ENCODE data around the gene ARHGAP18. TPM values are rescaled to one million over a fixed set of nuclear protein-coding genes. Genes with fewer than 3 reads are reported as not detected.

ARHGAP18 gene
- polyA plus RNA-seq, 3 donors: 27.4 to 40.4 (median 38.9) TPM

- DNase-seq (ENCODE audit: extremely low read depth in 1 of 11, low read depth in 9 of 11, low spot score in 4 of 11): no peak
These were observed 22.1 kb upstream of the ARHGAP18 start for GRCh38 chr6:129732034-129732433.

DNA sequence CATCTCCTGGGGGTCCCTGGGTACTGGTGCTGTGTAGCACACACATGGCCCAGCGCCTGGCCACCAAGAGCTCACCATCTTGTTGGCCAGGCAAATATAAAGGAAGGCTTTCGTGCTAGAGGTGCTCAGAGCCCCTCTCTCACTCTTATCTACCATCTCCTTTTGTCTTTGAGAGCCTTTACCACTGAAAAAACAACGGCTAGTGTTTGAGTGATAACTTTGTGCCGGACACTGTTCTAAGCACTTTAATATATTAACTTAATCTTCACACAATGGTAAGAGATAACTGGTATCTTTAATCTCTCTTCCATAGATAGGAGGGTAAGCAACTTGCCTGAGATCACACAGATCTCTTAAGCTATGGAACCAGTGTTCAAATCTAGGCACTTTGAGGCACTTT, 21.5 kb upstream of the ARHGAP18 start:
- no peak for DNase-seq (ENCODE audit: extremely low read depth in 1 of 11, low read depth in 9 of 11, low spot score in 4 of 11)

DNA sequence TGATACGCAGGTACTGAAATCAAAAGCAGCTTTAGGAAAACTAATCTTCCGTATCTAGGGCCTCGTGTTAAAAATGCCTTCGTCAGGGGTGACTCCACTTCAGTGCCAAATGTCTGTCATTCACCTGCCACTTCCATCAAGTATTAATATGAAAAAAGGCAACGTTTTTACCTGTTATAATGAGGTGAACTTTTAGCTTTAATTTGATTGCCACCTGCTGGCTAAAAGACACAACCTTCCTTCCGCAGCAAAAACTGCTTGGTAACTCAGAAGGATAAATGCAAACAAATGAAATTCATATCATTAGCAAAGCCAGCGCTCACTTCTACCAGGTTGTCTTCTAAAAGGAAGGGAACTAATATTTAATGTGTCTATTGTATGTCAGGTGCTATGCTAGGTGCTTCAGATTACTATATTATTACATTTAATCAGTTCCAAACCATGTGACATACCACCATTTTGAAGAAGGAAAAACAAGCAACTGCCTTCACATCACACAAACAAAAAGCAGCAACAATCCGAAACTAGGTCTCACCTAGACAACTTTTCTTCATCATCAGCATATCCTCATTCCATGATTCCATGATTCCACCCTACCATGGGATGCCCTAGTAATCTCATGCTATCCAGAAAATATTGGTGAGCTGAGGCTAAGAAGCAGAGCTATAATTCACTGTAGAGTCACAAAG, 20.6 kb upstream of the ARHGAP18 start:
- no peak for DNase-seq (ENCODE audit: extremely low read depth in 1 of 11, low read depth in 9 of 11, low spot score in 4 of 11)

DNA sequence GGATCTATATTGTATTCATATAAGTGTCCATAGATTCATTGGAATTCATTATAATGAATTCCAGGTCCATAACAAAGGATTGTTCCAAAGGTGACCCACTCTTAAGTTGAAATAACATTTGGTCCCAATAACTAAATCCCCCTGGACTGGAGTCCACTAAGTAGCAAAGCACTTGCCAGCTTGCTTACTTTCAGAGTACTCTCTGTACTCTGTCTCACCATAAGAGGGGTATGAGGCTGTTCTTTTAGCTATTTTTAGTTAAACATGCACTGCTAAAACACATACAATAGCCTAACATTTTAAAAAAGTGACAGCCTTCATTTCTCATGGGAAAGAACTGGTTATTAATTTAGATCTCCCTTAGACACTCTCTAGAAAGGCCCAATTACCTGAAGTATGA, 16.7 kb upstream of the ARHGAP18 start:
- no peak for DNase-seq (ENCODE audit: extremely low read depth in 1 of 11, low read depth in 9 of 11, low spot score in 4 of 11)

DNA sequence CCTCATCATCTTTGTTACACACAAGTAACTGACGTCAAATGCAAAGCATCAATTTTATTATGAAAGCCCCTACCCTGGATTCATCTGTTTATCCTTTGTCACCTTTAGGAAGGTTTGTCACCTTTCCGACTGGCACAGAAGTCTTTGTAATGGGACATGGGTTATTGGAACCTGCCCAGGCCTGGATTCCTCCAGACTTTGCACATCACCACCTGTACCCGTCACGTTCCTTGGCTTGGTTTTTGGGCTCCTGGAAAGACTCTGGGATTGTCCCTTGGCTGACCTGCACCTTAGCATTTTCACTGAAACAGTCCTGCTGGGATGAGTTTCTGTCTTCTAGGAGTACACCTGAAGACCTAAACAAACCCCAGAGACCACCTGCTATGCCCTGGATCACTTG, 15.4 kb upstream of the ARHGAP18 start:
- DNase-seq (ENCODE audit: extremely low read depth in 1 of 11, low read depth in 9 of 11, low spot score in 4 of 11): no peak

DNA sequence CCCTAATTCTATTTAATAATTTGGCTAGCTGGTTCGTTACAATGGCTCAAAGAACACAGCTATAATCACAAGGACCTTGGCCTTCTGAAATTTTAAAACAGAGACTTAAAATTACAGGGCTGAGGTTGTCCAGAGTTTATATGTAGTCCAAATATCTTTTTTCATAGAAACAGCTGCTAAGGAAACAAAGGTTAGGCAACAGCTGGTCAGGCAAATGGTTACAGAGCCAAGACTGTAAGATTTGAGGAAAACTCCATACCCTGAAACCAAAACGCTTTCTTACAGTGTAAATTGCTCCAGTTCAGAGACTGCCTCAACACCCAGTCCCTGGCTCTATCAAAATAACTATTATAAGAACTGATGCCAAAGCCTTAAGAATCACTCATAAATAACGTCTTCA, 9.7 kb upstream of the ARHGAP18 start:
- no peak for DNase-seq (ENCODE audit: extremely low read depth in 1 of 11, low read depth in 9 of 11, low spot score in 4 of 11)

GRCh38 chr6:129717277-129717676, 7.3 kb upstream of the ARHGAP18 start:
- no peak for DNase-seq (ENCODE audit: extremely low read depth in 1 of 11, low read depth in 9 of 11, low spot score in 4 of 11)

DNA sequence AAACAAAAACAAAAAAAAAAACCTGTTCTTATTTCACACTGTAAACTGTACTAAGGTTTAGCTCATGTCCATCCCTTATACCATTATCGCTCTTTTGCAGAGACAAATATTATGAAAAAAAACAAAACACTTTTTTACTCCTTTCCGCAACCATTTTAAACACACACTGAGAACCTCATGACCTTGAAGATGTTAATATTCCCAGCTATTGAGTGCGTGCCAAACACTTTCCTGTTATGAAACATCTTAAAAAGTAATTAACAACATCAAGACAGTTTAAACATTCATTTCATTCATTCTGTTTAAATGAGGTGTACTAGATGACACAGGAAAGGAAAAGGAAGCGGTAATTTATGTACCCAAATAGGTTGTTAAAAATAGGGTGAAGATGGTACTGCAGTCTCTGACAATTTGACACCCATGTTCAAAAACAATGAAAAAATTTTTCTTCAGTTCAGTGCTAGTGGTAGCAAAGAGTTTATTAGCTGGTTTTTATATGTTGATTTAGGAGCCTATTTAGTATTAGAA, 3.9 kb upstream of the ARHGAP18 start:
- no peak for DNase-seq (ENCODE audit: extremely low read depth in 1 of 11, low read depth in 9 of 11, low spot score in 4 of 11)

GRCh38 chr6:129711271-129711631, 1.3 kb upstream of the ARHGAP18 start:
- DNase-seq (ENCODE audit: extremely low read depth in 1 of 11, low read depth in 9 of 11, low spot score in 4 of 11): no peak

DNA sequence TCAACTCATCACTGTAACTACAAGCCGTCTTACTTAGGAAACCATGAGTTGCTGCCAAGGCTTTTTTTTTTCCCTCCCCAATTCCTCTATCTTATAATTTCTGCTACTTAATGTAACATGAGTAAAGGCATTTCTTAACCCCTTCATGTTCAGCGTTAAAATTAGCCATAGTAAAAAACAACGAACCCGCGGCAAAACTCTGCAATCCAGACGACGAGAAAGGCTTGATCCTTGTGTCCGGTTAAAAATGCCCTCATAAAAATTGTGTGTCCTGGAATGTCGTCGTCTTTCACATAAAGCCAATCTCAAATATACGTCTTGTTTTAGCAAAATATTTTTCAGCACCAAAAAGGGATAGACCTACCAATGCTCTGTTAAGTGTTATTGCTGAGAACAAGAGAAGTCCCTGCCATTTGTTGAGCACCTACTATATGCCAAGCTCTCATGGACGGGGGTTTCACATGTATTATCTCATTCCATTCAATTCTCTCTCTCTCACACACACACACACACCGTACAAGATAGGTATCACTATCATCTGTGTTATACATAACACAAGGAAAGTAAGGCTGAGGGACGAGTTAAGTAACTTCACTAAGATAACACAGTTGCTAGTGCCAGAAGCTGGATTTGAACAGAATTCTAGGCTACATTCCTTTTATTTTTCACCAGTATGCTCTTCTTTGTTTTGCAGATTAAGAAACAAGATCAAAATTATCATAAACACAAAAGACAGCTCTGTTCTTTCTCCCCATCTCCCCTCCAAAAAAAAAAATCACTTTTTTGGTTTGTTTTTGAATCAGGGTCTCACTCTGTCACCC, 683 bp upstream of the ARHGAP18 start:
- DNase-seq (ENCODE audit: extremely low read depth in 1 of 11, low read depth in 9 of 11, low spot score in 4 of 11): no peak

GRCh38 chr6:129709196-129709768, 695 bp downstream of the ARHGAP18 start:
- DNase-seq (ENCODE audit: extremely low read depth in 1 of 11, low read depth in 9 of 11, low spot score in 4 of 11): peak in 6 of 11 donors; percentile 8 to 52 (median 40)

DNA sequence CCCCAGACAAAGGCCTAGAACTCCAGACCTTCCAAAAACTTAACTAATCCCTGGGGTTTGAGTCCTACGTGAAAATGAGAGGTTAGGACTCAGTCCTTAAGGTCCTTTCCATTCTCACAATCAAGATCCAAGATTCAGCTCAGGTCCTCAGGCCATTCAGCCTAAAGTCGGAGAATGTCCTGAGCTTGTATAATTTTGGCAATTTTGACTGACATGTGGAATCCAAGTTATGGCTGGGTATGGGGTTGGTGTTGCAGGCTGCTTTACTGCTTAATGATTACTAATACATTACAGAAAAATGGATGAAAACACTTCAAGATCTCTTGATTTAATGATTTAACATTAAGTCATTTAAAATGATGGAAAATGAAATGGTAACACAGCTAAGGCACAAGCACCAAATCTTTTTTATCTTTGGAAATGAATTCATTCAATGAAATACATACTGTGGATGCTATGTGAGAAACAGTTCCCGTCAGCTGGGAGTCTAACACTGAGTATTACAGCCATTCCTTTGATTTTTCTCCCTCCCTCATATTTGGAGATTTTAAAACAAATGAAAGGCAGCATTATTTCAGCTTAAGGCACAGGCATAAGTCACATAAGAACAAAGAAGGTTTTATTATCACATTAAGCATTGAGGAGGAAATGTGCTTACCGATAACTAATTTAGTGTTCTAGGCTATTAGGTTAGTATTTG, 1.3 kb downstream of the ARHGAP18 start:
- DNase-seq (ENCODE audit: extremely low read depth in 1 of 11, low read depth in 9 of 11, low spot score in 4 of 11): no peak

DNA sequence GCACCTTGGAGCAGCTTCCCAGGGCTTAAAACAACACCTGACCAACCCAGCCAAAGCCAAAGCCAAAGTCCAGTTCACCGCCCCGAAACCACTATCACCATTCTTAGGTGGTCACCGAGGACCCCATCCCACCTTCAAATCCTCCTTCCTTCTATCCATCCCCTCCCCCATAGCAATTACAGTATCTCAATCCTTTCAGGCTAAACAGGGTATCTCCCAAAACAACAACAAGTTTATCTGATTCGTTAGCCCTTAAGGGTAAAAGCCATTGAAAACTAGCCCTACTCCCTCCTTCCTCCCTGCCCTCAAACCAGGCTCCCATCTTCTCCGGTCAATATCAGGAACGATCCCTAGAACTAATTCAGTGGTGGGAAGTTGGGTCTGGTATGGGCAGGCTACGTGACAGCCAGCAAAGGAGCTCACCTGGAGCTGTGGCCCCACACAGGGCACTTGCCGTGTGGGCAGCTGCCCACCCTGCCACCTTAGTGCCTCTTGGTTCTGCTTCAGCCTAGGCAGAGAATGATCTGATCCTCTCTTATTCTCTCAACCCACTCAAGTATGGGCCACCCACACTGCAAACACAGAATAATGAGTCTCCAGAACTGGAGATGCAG, 2.0 kb downstream of the ARHGAP18 start:
- no peak for DNase-seq (ENCODE audit: extremely low read depth in 1 of 11, low read depth in 9 of 11, low spot score in 4 of 11)

GRCh38 chr6:129707028-129707427, 2.9 kb downstream of the ARHGAP18 start:
- DNase-seq (ENCODE audit: extremely low read depth in 1 of 11, low read depth in 9 of 11, low spot score in 4 of 11): no peak

GRCh38 chr6:129705212-129705611, 4.8 kb downstream of the ARHGAP18 start:
- no peak for DNase-seq (ENCODE audit: extremely low read depth in 1 of 11, low read depth in 9 of 11, low spot score in 4 of 11)

DNA sequence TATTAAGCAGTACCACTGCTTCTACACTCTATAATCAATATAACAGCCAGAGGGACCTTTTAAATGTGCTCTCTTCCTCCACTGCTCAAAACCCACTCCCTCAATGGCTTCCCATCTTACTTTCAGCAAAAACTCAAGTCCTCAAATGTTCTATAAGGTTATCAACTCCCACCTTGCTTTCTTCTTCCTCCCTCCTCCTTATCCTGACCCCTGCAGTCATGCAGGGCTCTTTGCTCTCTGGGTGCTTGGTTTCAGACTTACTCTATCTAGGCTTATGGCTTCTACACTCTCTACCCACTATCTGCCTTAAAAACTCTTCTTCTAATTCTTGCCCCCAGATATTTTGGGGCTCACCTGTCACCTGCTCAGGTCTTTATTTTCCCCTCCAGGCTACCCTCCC, 5.3 kb downstream of the ARHGAP18 start:
- DNase-seq (ENCODE audit: extremely low read depth in 1 of 11, low read depth in 9 of 11, low spot score in 4 of 11): no peak

DNA sequence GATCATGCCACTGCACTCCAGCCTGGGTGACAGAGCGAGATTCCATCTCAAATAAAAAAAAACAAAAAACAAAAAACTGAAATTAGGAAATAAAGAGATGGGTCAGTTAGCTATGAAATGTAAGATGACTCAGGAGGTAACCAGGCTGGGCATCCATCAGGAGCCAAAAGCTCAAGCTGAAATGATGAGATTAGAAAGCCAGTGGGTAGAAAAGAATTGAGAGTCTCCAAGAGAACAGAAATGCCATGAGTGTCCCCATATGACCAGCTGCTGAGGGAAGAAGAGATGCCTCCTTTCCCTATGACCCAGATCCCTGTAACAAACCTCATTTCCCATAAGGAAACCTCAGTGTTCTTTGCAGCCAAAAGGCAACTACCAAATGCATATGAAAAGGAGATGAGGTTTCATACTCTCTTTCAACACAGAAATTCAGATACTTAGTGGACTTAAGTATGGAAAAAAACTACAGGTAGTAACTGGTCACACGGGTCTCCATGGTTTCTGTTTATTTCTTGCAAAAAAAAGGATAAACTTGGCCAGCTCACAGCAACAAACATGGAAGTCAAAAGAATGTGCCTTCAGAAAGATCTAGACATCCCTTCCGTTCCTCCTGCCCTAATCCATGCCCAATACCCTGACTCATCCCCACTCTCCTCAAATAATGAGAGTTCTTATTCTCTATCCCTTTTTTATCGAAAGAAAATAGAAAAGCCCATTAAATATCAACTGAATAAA, 8.1 kb downstream of the ARHGAP18 start:
- no peak for DNase-seq (ENCODE audit: extremely low read depth in 1 of 11, low read depth in 9 of 11, low spot score in 4 of 11)

DNA sequence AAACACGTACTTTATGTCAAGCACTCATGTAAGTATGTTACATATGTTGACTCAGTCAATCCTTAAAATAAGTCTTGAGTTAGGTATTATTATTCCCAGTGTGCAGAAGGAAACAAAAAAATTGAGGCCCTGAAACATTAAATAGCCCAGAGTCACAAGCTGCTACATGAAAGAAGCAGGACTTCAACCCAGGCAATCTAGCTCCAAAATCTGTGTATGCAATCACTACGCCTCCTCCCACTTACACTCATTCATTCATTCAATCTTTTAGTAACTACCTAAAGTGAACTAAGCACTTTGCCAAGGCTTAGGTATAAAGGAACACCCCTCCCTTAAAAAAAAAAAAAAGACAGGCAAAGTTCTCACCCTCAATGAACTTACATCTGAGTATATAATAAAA, 9.3 kb downstream of the ARHGAP18 start:
- DNase-seq (ENCODE audit: extremely low read depth in 1 of 11, low read depth in 9 of 11, low spot score in 4 of 11): no peak

DNA sequence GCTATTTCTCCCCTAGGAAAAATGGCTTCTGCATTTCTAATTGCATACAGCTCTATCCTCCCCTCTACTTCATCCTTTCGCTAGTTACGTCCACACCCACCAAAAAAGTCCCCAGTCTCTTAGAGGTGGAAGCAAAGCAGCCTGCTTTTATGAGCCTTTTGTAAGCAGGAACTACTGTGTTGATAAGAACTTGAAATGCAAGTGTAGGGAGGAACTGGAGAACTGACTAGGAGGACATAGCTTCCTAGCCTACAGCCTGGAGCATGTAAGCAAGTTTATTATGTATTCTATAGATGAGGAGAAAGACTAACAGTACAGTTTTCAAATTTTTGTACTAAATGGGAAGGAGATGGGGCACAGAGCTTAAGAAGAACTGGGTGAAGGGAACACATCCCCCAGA, 10.3 kb downstream of the ARHGAP18 start:
- no peak for DNase-seq (ENCODE audit: extremely low read depth in 1 of 11, low read depth in 9 of 11, low spot score in 4 of 11)

All from renal cortex interstitium (tissue), 11 donors.